Measurements from ENCODE around the gene PPM1G.

Gene PPM1G

GRCh38 chr2:27373567-27373966 lies 35.8 kb downstream of the PPM1G start:
- DNase-seq (ENCODE audit: low read depth in 2 of 2), result no peak
- TF ChIP-seq CTCF (IDR thresholded peaks at IDR 0.05; ENCODE audit: low read depth, low read length), result no peak

GRCh38 chr2:27372937-27373336 lies 36.5 kb downstream of the PPM1G start:
- no peak for TF ChIP-seq CTCF (IDR thresholded peaks at IDR 0.05; ENCODE audit: low read depth, low read length)
- DNase-seq (ENCODE audit: low read depth in 2 of 2), result no peak
- no peak overlapping the region for H3K4me3 ChIP-seq (replicated peaks in 1 of 2; ENCODE audit: low read depth in 2 of 2, low read length in 2 of 2)

More at GRCh38 chr2:27373567-27373966, 35.8 kb downstream of the PPM1G start:
- H3K4me3 ChIP-seq (replicated peaks in 1 of 2; ENCODE audit: low read depth in 2 of 2, low read length in 2 of 2), result no peak overlapping the region

GRCh38 chr2:27370816-27371620 lies 38.4 kb downstream of the PPM1G start:
- DNase-seq (ENCODE audit: low read depth in 2 of 2), result peak; percentile 70 to 73
- TF ChIP-seq CTCF (IDR thresholded peaks at IDR 0.05; ENCODE audit: low read depth, low read length), result no peak
- H3K4me3 ChIP-seq (replicated peaks in 1 of 2; ENCODE audit: low read depth in 2 of 2, low read length in 2 of 2), result peak overlapping the region; percentile 98 to 99

GRCh38 chr2:27370026-27370815 lies 39.2 kb downstream of the PPM1G start, which contains the start of the genes EIF2B4 and SNX17:
Gene EIF2B4 (minus strand): TSS chr2:27370338. CDS start chr2:27370314, 24 bp downstream.
Gene SNX17 (plus strand): TSS chr2:27370616. CDS start chr2:27370744, 128 bp downstream.
- peak within 1 kb of the TSS; percentile 98 to 99 for H3K4me3 ChIP-seq (replicated peaks in 1 of 2; ENCODE audit: low read depth in 2 of 2, low read length in 2 of 2)
- peak; percentile 99 for DNase-seq (ENCODE audit: low read depth in 2 of 2)
- TF ChIP-seq CTCF (IDR thresholded peaks at IDR 0.05; ENCODE audit: low read depth, low read length), result peak; percentile 60

GRCh38 chr2:27369471-27370025 lies 39.8 kb downstream of the PPM1G start:
- peak overlapping the region; percentile 98 to 99 for H3K4me3 ChIP-seq (replicated peaks in 1 of 2; ENCODE audit: low read depth in 2 of 2, low read length in 2 of 2)
- peak; percentile 56 to 70 for DNase-seq (ENCODE audit: low read depth in 2 of 2)
- no peak for TF ChIP-seq CTCF (IDR thresholded peaks at IDR 0.05; ENCODE audit: low read depth, low read length)

- no peak for TF ChIP-seq CTCF (IDR thresholded peaks at IDR 0.05; ENCODE audit: low read depth, low read length)
- no peak for DNase-seq (ENCODE audit: low read depth in 2 of 2)
Observed at GRCh38 chr2:27363933-27364332, 45.5 kb downstream of the PPM1G start.

More at GRCh38 chr2:27363933-27364332, 45.5 kb downstream of the PPM1G start:
- no peak overlapping the region for H3K4me3 ChIP-seq (replicated peaks in 1 of 2; ENCODE audit: low read depth in 2 of 2, low read length in 2 of 2)

All from cardiac fibroblast (primary cell).